ENCODE results near the gene STK24. TPM values are rescaled to one million over a fixed set of nuclear protein-coding genes. Genes with fewer than 3 reads are reported as not detected.

Gene STK24
- polyA plus RNA-seq, 5 donors = 66.5 to 85.4 (median 72.7) TPM

DNA sequence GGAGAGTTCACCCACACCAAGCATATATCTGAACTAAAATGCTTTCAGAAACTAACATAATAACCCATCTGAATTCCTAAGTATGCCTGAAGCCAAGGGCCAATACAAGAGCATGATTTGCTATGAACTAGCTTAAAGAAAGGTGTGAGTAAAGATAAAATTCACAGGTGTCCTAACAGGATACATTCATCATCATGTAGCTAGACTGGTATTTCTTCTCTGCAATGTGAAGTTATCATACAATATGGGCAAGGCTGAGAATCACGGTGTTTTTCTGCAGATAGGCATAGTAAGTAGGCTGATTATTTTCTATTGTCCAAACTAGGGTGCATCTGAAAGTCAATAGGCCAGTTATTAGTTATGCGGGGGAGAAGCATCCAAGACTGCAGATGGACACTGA, 63.1 kb downstream of the STK24 start:
- no peak for DNase-seq

DNA sequence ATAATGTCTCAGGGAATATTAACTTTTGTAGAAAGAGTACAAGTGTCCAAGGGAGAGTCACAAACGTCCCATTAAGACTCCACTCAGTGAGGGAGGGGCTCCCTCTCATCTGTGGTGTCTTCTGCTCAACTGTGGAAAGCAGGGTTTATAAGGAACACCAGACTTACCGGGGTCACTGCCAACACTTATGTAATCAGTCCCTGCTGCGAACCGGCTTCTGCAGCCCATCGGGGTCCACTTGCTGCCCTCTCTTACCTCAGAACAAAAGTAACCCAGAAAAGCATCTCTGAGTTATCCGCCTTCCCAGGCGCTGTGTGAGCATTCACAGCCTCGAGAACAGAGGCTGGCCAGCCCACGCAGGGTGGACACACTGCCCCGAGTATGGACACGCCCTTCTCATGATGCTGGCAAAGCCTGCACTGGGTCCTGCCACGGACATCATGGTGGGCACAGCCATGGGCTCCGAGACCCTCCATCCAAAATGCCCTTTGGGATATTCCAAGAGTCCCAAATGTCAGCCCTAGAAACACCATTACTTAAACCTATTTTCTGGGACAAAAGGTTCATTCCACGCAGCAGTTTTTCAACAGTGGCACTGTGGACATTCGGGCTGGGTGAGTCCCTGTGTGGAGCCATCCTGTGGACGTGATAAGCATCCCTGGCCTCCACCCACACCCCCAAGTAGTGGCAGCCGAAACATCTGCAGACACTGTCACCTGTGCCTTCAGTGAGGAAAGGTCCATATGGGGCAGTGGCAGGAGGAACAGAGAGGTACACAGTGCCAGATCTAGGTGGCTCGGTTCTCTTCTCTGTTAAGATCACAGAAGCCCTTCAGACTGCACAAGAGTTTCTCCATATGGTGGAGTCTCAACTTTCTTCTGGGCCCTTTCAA, 63.9 kb downstream of the STK24 start:
- DNase-seq = no peak

DNA sequence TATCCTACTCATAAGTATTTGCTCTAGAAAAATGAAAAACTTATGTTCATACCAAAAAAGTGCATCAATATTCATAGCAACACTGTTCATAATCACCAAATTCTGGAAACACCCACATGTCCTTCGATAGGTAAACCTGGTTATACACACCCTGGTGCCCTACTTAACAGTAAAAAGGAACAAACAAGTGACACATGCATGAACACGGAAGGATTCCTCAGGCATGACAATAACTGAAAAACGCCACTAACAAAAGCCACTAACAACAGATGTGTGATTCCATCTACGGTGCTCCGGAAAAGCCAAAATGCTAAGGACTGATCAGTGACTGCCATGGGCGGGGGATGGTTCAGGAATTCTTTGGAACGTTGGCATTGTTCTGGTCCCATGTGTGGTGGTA, 65.5 kb downstream of the STK24 start:
- DNase-seq = no peak

DNA sequence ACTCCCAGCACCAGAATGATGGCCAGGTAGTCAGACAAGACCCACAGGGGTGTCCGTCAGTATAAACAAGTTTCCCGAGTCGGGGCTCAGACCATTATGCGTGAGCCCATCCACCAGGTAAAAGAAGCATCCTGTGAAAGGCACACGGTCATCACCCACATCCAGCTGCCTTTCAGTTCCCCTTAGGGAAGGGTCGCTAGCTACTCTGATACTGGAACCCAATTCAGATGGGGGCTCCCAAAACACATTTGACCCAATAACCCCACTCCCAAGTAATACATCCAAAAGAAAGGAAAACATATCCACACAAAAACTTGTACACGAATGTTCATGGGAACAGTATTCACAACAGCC, 66.8 kb downstream of the STK24 start:
- DNase-seq = no peak

DNA sequence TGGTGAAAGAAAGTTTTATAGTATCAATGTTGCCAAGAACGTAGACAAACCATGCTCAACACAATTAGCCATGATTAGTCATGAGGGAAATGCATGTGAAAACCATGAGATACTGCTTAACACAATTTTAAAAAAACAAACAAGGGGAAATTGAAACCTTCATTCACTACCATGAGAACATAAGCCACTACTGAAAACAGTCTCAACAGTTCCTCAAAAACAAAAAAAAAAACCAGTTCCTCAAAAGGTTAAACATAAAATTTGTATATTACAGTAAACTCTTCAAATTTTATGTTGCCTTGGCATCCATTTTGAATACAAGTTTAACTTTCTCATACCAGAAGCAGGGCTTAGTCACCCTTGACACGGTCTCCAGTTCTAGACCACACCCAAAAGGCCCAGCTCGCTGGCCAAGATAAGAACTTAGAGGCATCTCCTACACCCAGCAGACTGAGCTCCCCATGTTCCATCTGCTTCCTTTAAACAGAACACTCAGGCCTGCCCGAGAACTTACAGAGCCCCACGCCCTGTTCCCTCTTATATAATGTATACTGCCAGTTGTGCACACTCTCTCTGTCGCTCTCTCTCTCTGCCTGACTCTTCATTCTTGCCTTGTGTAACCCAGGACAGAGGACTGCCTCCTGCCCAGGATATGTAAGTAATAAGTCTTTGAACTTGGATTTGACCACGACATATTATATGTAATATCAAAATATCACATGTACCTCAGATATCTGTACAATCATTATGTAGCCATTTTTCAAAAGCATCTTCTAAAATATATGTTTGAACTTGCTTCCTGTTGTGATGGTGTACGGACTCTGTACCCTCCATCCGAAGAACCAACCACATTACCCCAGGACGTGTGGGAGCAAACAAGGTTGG, 67.4 kb downstream of the STK24 start:
- DNase-seq = no peak

DNA sequence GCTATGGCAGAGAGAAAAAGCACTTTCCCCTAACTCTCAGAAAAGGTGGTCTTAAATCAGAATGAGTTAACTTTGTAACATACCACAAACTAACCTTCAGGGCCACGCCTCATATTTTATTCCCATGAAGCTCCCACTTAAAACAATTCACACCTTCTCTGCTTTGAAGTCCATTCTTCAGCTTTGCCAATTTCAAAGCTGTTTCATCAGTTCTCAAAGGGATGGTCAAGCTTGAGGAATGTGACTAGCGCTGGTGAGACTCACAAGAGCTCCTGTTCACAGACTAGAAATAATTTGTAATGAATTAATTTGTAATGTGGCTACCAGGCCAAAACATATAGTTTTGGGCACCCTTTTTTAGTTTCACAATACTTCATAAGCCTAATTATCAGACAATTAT, 68.2 kb downstream of the STK24 start:
- no peak for DNase-seq

DNA sequence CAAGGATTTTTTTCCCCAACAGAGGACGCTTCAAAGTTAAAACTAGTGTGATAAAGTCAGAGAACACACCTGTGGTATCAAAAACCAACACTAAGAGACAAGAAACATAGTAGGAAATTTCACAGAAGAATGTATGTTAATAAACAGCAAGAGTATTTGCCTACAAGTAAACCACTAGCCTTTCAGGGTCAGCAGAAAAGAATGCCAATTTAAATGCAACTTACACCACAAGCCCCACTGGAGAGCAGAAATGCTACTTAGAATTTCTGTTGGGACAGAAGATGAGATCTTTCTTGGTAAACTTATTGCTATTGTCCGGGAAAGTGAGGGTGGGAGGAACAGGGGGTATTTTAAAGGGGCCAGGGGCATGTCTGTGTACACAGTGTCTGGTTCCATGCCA, 68.6 kb downstream of the STK24 start:
- DNase-seq = no peak

DNA sequence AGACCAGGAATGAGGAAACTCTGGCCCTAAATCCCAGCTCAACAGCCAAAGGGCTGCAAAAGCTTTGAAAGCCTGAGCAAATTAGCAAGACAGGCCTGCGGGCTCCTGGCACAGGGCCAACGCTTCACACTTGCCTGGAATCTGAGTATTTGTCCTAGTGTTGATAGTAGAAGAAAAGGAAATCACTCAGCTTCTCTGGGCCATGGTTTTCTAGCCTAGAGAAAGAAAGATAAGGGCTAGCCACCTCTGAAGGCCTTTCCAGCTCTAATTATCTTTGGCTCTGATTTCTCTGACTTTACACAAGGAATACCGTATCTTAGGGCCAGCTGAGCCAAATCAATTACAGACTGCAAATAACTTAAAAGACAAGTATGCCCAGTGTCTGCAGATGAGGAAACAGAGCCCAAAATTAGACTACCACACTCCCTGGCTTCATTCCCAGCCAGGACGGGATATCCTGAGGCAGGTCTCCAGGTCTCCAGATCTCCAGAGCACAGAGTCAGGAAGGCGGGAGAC, 69.6 kb downstream of the STK24 start:
- peak; percentile 54 to 55 for DNase-seq

DNA sequence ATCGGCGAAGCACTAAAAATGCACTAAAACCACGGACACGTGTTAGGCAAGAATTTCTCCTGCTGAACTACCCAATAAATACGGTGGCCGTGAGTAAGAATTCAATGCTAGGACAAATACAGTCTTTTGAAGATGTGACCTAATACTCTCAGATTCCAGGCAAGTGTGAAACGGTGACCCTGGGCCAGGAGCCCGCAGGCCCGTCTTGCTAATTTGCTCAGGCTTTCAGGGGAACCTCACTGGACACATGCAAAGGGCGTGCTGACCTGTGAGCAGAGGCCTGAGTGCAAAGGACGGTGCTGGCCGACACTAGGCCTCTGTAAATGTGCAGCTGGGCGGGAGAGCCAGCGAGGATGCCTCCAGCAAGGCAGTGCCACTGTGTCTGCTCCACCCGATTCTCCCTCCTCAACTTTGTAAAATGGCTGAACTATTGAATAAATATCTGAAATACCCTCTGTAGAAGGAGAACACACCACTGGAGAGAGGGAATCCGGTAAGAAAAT, 70.1 kb downstream of the STK24 start:
- DNase-seq = no peak

DNA sequence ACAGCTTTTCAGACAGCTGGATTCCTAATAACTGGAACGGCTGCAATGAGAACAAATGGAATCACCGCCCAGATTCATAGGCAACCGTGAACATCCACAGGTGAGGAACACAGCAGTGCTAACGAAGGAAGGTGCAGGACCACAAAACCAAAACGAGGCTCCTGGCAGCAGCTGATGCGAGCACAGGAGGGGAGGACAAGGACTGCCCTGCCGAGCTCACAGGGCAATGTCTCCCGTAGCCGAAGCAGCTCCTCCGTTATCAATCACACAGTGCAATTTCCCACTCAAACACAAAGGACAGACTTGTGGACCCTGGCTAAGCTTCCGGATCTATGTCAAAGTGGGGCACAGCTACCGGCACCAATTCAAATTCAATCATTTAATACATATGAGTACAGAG, 70.6 kb downstream of the STK24 start:
- no peak for DNase-seq

DNA sequence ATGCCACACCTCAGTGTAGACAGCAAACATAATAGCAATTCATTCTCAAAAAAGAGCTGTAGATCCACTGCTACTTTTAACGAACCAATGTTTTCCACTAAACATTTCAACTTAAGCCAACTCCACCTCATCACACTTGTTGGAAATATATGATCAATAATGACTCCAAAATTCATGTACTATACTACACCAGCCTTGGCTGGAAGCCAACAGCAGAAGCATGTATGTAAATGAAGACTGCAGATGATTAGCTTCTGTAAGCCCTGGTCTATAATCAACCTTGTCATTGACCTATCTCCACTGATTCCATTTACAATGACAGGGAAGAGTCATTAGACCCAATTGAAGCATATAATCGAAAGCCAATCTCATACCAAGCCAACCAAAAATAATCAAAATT, 71.7 kb downstream of the STK24 start:
- DNase-seq = no peak

DNA sequence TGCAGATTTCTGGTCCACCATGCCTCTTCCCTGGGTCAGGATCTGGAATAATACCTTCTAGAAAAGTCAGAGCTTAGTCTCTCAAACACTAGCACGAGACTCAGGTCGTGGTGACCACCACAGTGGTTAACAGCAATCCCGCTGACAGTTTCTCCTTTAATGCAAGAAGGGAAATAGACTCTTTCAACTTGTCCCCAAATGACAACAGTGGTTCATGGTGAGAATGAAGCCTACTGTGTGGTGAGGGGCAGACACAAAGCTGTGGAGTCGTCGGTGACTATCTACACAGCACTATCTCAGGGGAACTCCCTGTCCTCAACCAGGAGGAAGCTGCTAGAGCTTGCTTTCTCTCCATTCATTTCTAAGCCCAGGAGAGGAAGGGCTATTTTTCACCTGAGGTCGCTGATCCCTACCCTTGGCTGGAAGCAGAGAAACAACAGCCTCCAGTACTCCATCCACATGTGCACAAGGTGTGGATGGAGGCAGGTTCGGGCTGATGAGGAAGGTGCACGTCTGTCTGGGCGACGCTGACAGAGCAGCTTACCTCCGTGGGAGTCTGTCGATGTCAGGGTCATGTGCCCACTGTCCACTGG, 72.4 kb downstream of the STK24 start:
- DNase-seq = no peak

DNA sequence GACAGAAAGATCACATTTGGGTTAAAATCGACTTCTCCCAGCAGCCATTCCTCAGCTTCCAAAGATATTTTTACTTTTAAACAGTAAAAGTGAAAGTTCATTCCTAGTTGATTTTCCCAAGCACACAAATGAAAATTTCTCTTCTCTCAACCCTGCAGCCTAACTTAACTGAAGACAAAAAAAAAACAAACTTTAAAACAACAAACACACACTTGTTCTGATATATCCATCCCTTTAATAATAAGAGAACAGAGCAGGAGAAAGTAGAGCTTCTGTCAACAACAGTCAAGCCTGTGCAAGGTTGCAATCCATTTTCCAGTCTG, 72.9 kb downstream of the STK24 start:
- DNase-seq = no peak

DNA sequence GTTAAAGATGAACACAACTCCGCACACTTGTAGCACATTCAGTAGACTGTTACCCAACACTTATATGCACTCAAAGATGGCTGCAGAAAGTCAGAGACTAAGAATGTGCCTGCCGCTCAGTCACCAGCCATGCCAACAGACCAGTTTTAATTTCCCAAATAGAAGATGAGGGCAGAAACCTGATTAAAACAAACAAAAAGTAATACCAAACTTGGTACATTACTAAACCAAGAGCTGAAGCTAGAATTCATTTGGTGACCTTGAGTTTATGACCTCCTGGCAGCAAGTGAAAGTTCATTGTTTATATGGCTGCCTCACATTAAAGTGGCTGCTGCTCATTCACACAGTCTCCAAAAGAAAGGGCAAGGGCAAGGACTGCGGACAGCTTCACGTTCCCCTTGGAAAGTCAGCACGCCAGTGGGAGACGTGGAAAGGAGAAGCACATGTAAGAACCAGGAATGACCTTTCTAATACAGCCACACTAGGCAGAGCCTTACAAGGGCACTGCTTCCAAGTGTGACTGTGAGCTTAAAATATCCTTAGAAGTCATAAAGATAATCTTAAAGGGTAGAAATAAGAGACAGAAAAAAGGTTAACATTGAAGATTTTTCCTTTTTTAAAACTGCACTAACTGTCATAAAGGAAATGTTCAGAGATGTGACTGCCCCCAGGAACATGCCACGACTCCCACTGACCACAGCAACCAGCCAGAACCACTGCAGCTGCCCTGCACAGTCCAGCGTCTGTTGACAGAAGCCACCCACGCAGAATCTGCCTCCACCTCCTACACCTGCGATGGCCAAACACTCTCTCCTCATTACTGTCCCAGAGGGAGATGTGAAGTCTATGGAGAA, 73.5 kb downstream of the STK24 start:
- no peak for DNase-seq

DNA sequence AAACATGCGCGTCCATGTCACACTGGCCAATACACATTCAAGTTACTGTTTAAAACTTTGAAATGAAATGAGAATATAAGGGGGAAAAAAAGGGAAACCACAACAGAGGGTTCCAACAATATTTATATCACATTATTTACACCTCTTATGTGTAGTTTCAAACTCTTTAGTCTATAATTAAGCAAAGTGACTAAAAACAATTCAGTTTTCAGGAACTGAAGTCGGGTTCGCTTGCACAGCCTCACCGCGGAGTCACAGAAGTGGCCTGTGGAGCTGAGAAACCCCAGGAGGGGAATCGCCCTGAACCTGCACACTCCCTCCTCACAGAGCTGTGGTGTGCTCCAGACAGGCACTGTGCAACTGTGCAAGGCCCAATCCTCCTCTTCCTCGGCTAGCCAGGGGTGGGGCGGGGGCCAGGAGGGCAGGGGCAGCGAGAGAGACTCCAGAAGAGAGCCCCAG, 75.9 kb downstream of the STK24 start:
- DNase-seq = no peak

DNA sequence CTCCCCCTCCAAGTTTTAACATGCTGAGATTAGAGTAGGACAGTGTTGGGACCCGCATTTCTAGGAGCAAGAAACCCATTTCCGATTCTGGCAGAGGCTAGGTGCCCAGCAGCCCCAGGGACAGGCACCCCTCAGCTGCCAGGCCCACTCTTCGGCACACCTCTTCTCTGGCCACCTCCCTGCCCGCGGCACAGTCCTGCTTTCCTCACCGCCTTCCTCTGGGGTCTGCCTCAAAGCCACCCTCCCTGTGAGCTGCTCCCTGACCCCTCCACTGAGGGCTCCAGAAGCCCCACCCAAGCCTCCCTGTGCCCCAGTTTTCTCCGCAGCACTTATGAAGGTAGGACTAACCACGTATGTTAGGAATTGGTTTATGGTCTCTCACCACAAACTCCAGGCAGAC, 79.9 kb downstream of the STK24 start:
- DNase-seq = no peak

DNA sequence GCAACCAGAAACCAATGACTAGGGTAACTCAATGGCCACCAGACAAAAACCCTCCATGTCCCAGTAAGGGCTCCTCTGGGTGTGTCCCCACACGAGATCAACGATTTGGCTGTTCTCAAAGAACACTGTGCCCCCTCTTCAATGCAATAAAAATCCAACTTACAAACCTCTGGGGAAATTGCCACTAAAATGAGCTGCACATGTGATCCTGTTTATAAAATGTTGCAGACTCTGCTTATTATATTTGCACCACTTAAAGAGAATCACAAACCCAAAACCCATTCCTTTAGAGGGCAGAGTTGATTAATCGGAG, 80.5 kb downstream of the STK24 start:
- no peak for DNase-seq

DNA sequence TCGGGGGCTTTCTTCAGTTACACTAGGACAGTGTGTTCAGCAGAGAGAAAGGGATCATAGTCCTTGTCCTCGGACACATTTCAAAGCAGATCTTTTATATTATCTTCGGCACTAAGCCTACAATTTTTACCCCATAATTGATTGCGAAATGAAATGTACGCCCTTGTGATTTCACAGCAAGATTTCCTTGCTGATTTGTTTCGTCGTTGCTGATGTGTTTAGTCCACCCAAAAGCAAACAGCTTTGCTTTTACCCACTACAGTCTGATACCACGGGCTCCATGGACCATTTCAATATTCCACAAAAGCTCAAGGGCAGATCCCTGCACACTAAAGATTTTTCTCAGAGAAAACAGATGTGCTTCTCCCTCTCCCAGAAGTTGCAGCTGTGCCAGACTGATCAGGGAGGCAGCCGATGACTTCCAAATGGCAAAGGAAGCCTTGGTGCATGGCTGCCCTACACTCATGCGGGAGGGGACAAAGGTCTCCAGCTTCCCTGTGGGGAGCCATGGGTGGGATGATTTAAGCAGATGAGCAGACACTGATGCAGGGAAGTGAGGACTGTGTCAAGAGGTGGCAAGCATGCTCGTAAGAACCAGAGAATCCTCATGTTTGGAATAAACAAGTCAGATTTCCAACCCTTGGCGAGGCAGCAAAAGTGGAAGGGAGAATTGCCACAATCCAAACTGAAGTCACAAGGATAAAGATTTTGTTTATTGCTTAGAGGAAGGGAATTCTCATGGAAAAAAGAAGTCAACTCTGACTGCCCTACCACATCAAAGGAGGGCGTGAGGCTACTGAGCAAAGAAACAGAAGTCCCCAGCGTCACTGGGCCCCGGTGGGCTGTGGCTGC, 81.1 kb downstream of the STK24 start:
- peak in 1 of 2 donors; percentile 55 for DNase-seq

DNA sequence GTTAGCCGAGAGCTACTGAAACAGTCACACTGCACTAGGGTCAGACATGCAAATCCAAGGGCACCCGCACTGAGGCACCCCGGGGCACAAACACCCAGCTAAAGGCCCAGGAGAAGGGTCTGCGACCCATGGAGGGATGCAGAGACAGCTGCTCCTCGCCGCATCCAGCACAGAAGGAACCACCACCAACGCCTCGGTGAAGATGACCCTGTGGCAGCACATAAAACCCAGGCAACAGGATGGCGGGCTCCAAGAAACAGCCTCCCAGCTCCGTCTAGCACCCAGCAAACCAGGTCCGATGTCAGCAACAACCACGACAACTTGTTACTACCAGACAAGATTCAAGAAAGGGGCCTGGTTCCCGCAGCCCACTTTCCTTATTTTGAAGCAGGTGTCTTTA, 82.1 kb downstream of the STK24 start:
- no peak for DNase-seq

DNA sequence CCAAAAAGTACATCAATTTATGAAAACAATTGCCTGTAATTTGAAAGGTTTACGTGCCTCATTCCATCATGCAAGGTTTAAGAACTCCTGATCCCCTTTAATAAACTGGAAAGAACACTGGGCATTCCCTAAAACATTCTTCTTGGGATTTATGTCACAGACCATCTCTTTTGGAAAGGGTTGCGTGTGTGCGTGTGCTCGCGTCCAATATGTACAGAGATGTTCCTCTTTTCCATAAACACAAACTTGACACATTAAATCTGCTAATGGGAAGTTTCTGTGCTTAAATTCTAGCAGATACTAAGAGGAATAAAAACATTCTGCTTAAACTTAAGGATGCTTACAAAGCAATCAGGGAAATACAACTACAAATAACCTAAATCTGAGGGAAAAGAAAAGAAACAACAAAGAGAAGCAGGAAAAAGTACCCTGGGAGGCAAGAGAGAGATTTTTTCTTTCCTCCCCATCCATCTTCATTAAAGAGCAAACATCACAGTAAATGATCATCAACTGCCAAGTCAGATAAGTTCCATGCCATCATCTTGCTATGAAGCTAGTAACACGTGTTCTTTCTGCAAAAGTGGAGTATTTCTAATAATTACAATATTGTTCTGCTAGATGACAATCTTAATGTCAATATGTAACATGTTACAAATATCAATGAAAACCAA, 83.7 kb downstream of the STK24 start:
- no peak for DNase-seq

All from right lung (tissue), 5 donors.